Hepatocyte (in vitro differentiated cells): Measurements from ENCODE around the gene KRT7.

Experiments
- EZH2 ChIP-seq: fragments of 200-600 bp; sonication (generic); IDR thresholded peaks from 2 replicates; pipeline ENCODE4 v1.6.1; 2016; ENCODE audit warnings: antibody characterized with exemption, mild to moderate bottlenecking, borderline replicate concordance
- TF ChIP-seq, protein P1 (sequence below): fragments of 200-600 bp; sonication (generic); IDR thresholded peaks from 2 replicates; pipeline ENCODE4 v1.5.1; 2016; ENCODE audit warnings: antibody characterized with exemption, mild to moderate bottlenecking; ENCODE audit not compliant: poor library complexity

DNA sequence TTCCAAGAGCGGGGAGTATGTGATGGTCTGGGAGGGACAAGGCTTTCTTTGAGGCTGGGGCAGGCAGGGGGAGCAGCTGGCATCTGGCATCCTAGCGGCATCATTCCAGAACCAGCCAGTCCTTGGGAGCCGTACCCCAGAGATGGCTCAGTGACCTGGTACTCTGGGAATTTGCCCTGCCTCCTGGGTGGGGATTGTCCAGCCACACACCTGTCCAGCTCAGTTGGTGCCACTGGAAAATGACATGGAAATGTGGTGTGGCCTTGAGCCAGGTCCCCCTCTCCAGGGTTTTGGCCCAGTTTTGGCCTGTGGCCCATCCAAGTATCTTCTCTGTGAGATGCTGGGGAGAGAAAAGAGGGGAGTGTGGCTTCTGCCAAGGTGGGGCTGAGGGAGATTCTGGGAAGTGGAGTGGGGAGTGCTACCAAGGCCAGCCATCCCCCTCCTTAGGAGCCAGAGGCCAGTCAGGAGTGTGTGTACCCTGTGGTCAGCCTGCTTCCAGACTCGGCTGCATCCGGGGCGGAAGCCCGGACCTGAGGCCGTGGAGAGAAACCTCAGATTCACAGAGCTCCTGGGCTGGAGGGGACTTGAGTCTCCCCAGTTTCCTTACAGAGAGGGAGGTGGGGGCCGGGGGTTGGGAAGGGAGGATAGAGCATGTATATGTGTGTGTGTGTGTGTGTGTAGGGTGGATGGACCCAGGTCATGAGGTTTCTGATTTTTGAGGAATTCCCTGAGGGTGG is 26.6 kb upstream of the KRT7 start:
- TF ChIP-seq, protein P1, sequence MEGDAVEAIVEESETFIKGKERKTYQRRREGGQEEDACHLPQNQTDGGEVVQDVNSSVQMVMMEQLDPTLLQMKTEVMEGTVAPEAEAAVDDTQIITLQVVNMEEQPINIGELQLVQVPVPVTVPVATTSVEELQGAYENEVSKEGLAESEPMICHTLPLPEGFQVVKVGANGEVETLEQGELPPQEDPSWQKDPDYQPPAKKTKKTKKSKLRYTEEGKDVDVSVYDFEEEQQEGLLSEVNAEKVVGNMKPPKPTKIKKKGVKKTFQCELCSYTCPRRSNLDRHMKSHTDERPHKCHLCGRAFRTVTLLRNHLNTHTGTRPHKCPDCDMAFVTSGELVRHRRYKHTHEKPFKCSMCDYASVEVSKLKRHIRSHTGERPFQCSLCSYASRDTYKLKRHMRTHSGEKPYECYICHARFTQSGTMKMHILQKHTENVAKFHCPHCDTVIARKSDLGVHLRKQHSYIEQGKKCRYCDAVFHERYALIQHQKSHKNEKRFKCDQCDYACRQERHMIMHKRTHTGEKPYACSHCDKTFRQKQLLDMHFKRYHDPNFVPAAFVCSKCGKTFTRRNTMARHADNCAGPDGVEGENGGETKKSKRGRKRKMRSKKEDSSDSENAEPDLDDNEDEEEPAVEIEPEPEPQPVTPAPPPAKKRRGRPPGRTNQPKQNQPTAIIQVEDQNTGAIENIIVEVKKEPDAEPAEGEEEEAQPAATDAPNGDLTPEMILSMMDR = no peak
- TF ChIP-seq EZH2 = no peak
